Activated CD8-positive, alpha-beta T cell treated with anti-CD3 and anti-CD28 coated beads for 36 hours (primary cell): ENCODE data around the gene RFC1. TPM values are rescaled to one million over a fixed set of nuclear protein-coding genes. Genes with fewer than 3 reads are reported as not detected.
"Not testable (repeated sequence)": the region's sequence is repeated elsewhere in the genome, so short reads cannot be mapped to it uniquely, and the experiment has no call there.

ENCODE experiments used
- ATAC-seq: fragments of 200-7000 bp; cut with Tn5 transposase; one replicate; pipeline ENCODE4 v1.10.0; 2021; ENCODE audit warnings: mild to moderate bottlenecking, moderate library complexity
- CTCF ChIA-PET: fragments of 350-600 bp; sonication (Branson Sonifier 250); formaldehyde crosslinking; loops from one replicate; lab custom pipeline; 2021; ENCODE audit warnings: antibody characterized with exemption; lab: Charles Lee
- POLR2A ChIA-PET: fragments of 350-600 bp; sonication (Branson Sonifier 250); formaldehyde crosslinking; loops from one replicate; lab custom pipeline; 2021; ENCODE audit warnings: antibody characterized with exemption; lab: Charles Lee
- DNase-seq: peaks from one replicate; pipeline ENCODE4 v3.0.0-alpha.2; 2020
- H3K27ac Mint-ChIP-seq: one replicate; pipeline ENCODE4 v1.8.0; 2021; ENCODE audit warnings: mild to moderate bottlenecking, mixed read lengths
- H3K27me3 Mint-ChIP-seq: one replicate; pipeline ENCODE4 v1.8.0; 2021; ENCODE audit warnings: mixed read lengths
- H3K36me3 Mint-ChIP-seq: one replicate; pipeline ENCODE4 v1.8.0; 2021; ENCODE audit warnings: low read depth, mixed read lengths
- H3K4me1 Mint-ChIP-seq: one replicate; pipeline ENCODE4 v1.8.0; 2021; ENCODE audit warnings: low read depth, mixed read lengths
- H3K4me3 Mint-ChIP-seq: one replicate; pipeline ENCODE4 v1.8.0; 2021; ENCODE audit warnings: mild to moderate bottlenecking, moderate library complexity, mixed read lengths
- H3K9me3 Mint-ChIP-seq: one replicate; pipeline ENCODE4 v1.8.0; 2021; ENCODE audit warnings: mixed read lengths
- CTCF ChIP-seq: fragments of 200-600 bp; IDR thresholded peaks from one replicate; pipeline ENCODE4 v1.8.0; 2022; ENCODE audit warnings: antibody characterized with exemption, mild to moderate bottlenecking
- intact Hi-C: fragments of 100-400 bp; cut with micrococcal nuclease; formaldehyde crosslinking; loops from one replicate; pipeline ENCODE4 v1.10.0; 2022
- total RNA-seq, 2 experiments: library from RNA; stranded (reverse); gene quantifications; one replicate each; pipeline ENCODE4 v1.2.3, GENCODE V29; 2021

RFC1 gene
- total RNA-seq, 2 experiments from 2014 or later: 108 to 114 TPM

- DNase-seq (peak; percentile 13), ATAC-seq (no peak)
- intact Hi-C loops: no loop called here
- ChIA-PET CTCF (interaction anchor here (0.9 kb wide), 1 partner anchor 52 kb away, joined by 3 read pairs; no protein-coding TSS in a partner anchor), POLR2A (no interaction called here)
- TF ChIP-seq CTCF: no peak
- Mint-ChIP-seq H3K4me1 (no peaks in the 10 kb centered on the region), H3K27me3 (peaks cover 3% of the 10 kb centered on the region), H3K36me3 (no peaks in the 10 kb centered on the region), H3K9me3 (peaks cover 5% of the 10 kb centered on the region), H3K4me3 (no peak overlapping the region), H3K27ac (no peak overlapping the region)
Measured at GRCh38 chr4:39383690-39384089, 17.5 kb upstream of the RFC1 start.

DNA sequence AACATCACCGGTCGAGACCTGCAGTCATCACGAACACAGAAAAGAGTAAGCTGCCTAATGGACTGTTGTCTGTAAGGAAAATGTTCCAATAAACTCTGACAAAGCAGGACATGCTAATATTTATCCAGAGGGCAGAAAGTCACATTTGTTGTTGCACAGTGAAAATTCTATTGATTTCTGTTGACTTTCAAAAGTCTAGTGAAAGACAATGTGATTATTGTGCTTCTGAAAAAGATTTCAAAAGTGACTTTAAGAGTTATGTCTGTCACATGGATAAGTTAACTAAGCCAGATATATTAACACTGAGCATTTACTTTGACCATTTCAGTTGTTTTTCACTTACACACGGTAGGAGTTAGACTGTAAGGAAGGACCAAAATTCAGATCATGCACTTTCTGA, 9.3 kb upstream of the RFC1 start:
- no peak overlapping the region for H3K4me3 Mint-ChIP-seq
- H3K4me1 Mint-ChIP-seq: no peaks in the 10 kb centered on the region
- H3K27ac Mint-ChIP-seq: no peak overlapping the region
- intact Hi-C loops: no loop called here
- ChIA-PET CTCF (no interaction called here), POLR2A (no interaction called here)
- peaks cover 13% of the 10 kb centered on the region for H3K9me3 Mint-ChIP-seq
- TF ChIP-seq CTCF: no peak
- ATAC-seq: no peak
- peaks cover 8% of the 10 kb centered on the region for H3K27me3 Mint-ChIP-seq
- no peak for DNase-seq
- peaks cover 2% of the 10 kb centered on the region for H3K36me3 Mint-ChIP-seq

GRCh38 chr4:39371209-39371608, 5.0 kb upstream of the RFC1 start:
- not testable (repeated sequence) for H3K4me3 Mint-ChIP-seq

DNA sequence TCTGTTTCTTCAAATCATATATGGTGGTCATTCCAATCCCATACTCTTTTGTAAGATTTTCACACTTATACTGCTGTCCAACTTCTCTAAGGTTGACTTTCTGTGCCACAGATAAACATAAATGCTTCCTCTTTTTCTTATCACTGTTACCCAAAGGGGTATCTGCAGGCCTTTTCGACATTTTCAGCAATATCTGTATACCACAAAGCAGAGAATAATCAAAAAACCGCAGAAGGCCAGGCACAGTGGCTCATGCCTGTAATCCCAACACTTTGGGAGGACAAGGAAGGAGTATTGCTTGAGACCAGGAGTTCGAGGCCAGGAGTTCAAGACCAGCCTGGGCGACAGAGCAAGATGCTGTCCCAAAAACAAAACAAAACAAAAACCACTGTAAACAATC, 3.1 kb upstream of the RFC1 start:
- ATAC-seq: no peak
- H3K36me3 Mint-ChIP-seq: peaks cover 11% of the 10 kb centered on the region
- H3K27ac Mint-ChIP-seq: no peak overlapping the region
- POLR2A ChIA-PET: no interaction called here
- H3K27me3 Mint-ChIP-seq: no peaks in the 10 kb centered on the region
- intact Hi-C loops: no loop called here
- no peak for TF ChIP-seq CTCF
- H3K4me3 Mint-ChIP-seq: no peak overlapping the region
- peaks cover 9% of the 10 kb centered on the region for H3K9me3 Mint-ChIP-seq
- CTCF ChIA-PET: interaction anchor here (1.1 kb wide), 1 partner anchor 187 kb away, joined by 3 read pairs; the partner anchor contains the start of gene WDR19
- no peak for DNase-seq
- H3K4me1 Mint-ChIP-seq: peaks cover 9% of the 10 kb centered on the region

More at GRCh38 chr4:39371209-39371608, 5.0 kb upstream of the RFC1 start:
- intact Hi-C loops, ATAC-seq, H3K27ac Mint-ChIP-seq, H3K36me3 Mint-ChIP-seq, CTCF ChIA-PET, DNase-seq, H3K27me3 Mint-ChIP-seq, POLR2A ChIA-PET, H3K9me3 Mint-ChIP-seq, H3K4me1 Mint-ChIP-seq: not testable (repeated sequence)

DNA sequence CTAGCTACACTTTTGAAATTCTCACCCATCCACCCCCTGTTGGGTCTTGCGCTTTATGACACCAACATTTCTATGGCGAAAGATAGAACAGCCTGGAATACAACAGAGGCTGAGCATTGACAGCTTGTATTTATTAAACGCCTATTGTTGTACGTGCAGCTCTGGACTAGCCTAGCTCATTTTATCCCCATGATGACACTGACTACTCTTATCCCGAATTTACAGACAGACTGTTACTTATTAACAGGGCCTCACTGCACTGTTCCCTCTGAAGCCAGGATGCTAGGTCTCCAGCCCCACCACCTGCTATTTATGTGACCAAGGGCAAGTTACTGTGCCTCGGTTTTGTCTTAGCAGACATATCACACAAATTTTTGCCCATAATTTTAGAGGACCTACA, 1.0 kb upstream of the RFC1 start:
- no peaks in the 10 kb centered on the region for H3K27me3 Mint-ChIP-seq
- ChIA-PET CTCF (interaction anchor here (0.9 to 1.1 kb wide), 2 partner anchors 22 to 80 kb away, joined by 3 read pairs; no protein-coding TSS in a partner anchor), POLR2A (interaction anchor here (0.6 to 6.3 kb wide), 9 partner anchors 10 to 91 kb away, joined by 3 to 87 read pairs (median 3); partner anchors contain the start of genes LIAS and RPL9)
- ATAC-seq (no peak), DNase-seq (no peak)
- peaks cover 21% of the 10 kb centered on the region for H3K36me3 Mint-ChIP-seq
- TF ChIP-seq CTCF: no peak
- peaks cover 9% of the 10 kb centered on the region for H3K9me3 Mint-ChIP-seq
- intact Hi-C loops: no loop called here
- no peak overlapping the region for H3K27ac Mint-ChIP-seq
- H3K4me3 Mint-ChIP-seq: peak overlapping the region; percentile 8
- peaks cover 21% of the 10 kb centered on the region for H3K4me1 Mint-ChIP-seq
